Testis (tissue), 5 donors: ENCODE data around the gene ING3. TPM values are rescaled to one million over a fixed set of nuclear protein-coding genes. Genes with fewer than 3 reads are reported as not detected.

Source experiments
- DNase-seq: peaks from one replicate; pipeline ENCODE4 v3.0.0-alpha.2; 2019
- H3K27ac ChIP-seq, 2 donors: fragments of 200-600 bp; sonication (generic); one replicate each; pipeline ENCODE4 v1.5.1; 2019
- H3K27me3 ChIP-seq: fragments of 200-600 bp; sonication (generic); one replicate; pipeline ENCODE4 v1.5.1; 2019
- H3K36me3 ChIP-seq: fragments of 200-600 bp; sonication (generic); one replicate; pipeline ENCODE4 v1.5.1; 2017; ENCODE audit warnings: low read depth; ENCODE audit errors: missing control alignments
- H3K4me1 ChIP-seq: fragments of 200-600 bp; sonication (generic); one replicate; pipeline ENCODE4 v1.5.1; 2019
- H3K4me3 ChIP-seq, 2 donors: fragments of 200-600 bp; sonication (generic); one replicate each; pipeline ENCODE4 v1.5.1; 2017 to 2019
- H3K9me3 ChIP-seq: fragments of 200-600 bp; sonication (generic); one replicate; pipeline ENCODE4 v1.5.1; 2017
- CTCF ChIP-seq, 3 experiments: fragments of 450-650 bp in 2 of 3; fragments of 200-600 bp in 1 of 3; sonication (generic) in 1 of 3; IDR thresholded peaks; one replicate each; pipeline ENCODE4 v1.5.1; 2016 to 2019; ENCODE audit warnings: antibody characterized with exemption in 3 of 3, mild to moderate bottlenecking in 2 of 3, moderate library complexity in 1 of 3
- POLR2A ChIP-seq: fragments of 450-650 bp; IDR thresholded peaks from one replicate; pipeline ENCODE4 v1.6.1; 2017; ENCODE audit warnings: antibody characterized with exemption, mild to moderate bottlenecking, moderate library complexity
- WGBS, 2 donors: methylation state at CpG; one replicate each; pipeline ENCODE4 v1.1.5; 2018; 5-methylcytosine and 5-hydroxymethylcytosine counted together
- intact Hi-C: fragments of 100-400 bp; cut with DNase I; formaldehyde crosslinking; loops from one replicate; pipeline ENCODE4 v1.15.1; 2023; ENCODE audit warnings: low total_unique reads
- long read RNA-seq, 2 donors: transcript quantifications; one replicate each; lab custom pipeline, GENCODE V29; 2026
- polyA plus RNA-seq: library from polyadenylated mRNA; stranded (reverse); fragments of 350-450 nt; fragmentation: Illumina TruSeq; extraction: RNeasy Lipid Tissue Mini Kit (QIAGEN cat#74804); gene quantifications from one replicate; pipeline ENCODE4 v1.2.3, GENCODE V29; 2014; ENCODE audit warnings: low read depth, low replicate concordance; ENCODE audit not compliant: insufficient read depth
- total RNA-seq, 2 donors: library from RNA; depleted of rRNA; stranded (reverse); fragments of >200 nt; gene quantifications; one replicate each; pipeline ENCODE4 v1.2.3, GENCODE V29; 2016

The ING3 gene
- total RNA-seq: 10 to 100 TPM; 15.9 to 22.7 TPM
- 14.7 TPM for polyA plus RNA-seq
- long read RNA-seq, donor 1, transcript ING3-202 (5 exons, 1,222 nt): major isoform, 15 of 39 reads
- long read RNA-seq, donor 1, transcript ING3-201 (12 exons, 3,777 nt): minor isoform, 8 of 39 reads
- long read RNA-seq, donor 1, partial matches to known transcripts: 9 of 39 reads
- long read RNA-seq, donor 1, other reads (novel, unspliced or antisense): 5 of 39 reads
- long read RNA-seq, donor 2, transcript ING3-201 (12 exons, 3,777 nt): minor isoform, 5 of 26 reads
- long read RNA-seq, donor 2, transcript ING3-202 (5 exons, 1,222 nt): major isoform, 17 of 26 reads
- long read RNA-seq, donor 2, partial matches to known transcripts: 0 of 26 reads
- long read RNA-seq, donor 2, other reads (novel, unspliced or antisense): 0 of 26 reads

GRCh38 chr7:120950539-120951308 lies at the start of gene ING3:
Gene ING3, plus strand, starts transcription at chr7:120950777. Its CDS starts 120 bp downstream, at chr7:120950897.
- peak; percentile 98 for DNase-seq
- TF ChIP-seq CTCF (IDR thresholded peaks at IDR 0.05) (no peak), POLR2A (no peak)
- Histone ChIP-seq H3K4me1 (no peaks in the 10 kb centered on the region), H3K36me3 (no peaks in the 10 kb centered on the region), H3K27ac (peak within 1 kb of the TSS; percentile 99), H3K4me3 (peak within 1 kb of the TSS; percentile 73 to 86), H3K9me3 (no peaks in the 10 kb centered on the region), H3K27me3 (no peaks in the 10 kb centered on the region)
- intact Hi-C loops: no loop called here
- 0% methylated on average over 34 to 52 of the region's 71 CpGs for WGBS, 2 donors

GRCh38 chr7:120915314-120916105 lies 35.1 kb upstream of the ING3 start:
- no peak overlapping the region for H3K4me3 ChIP-seq
- H3K9me3 ChIP-seq: no peaks in the 10 kb centered on the region
- TF ChIP-seq POLR2A (no peak), CTCF (IDR thresholded peaks at IDR 0.05) (no peak)
- no peaks in the 10 kb centered on the region for H3K36me3 ChIP-seq
- H3K27me3 ChIP-seq: no peaks in the 10 kb centered on the region
- WGBS, 2 donors: 86 to 87% methylated on average over 2 of the region's 2 CpGs
- no peak overlapping the region for H3K27ac ChIP-seq
- intact Hi-C loops: no loop called here
- no peak for DNase-seq
- no peaks in the 10 kb centered on the region for H3K4me1 ChIP-seq

- H3K36me3 ChIP-seq: no peaks in the 10 kb centered on the region
- 43 to 45% methylated on average over 3 of the region's 3 CpGs for WGBS, 2 donors
- intact Hi-C loops: no loop called here
- TF ChIP-seq CTCF (IDR thresholded peaks at IDR 0.05): no peak
- H3K27me3 ChIP-seq: no peaks in the 10 kb centered on the region
- no peaks in the 10 kb centered on the region for H3K4me1 ChIP-seq
- no peak overlapping the region for H3K27ac ChIP-seq
- H3K4me3 ChIP-seq: no peak overlapping the region
- no peaks in the 10 kb centered on the region for H3K9me3 ChIP-seq
- DNase-seq: no peak
Measured at GRCh38 chr7:120916121-120916520, 34.5 kb upstream of the ING3 start.

- Histone ChIP-seq H3K4me1 (no peaks in the 10 kb centered on the region), H3K36me3 (no peaks in the 10 kb centered on the region), H3K9me3 (no peaks in the 10 kb centered on the region), H3K4me3 (no peak overlapping the region), H3K27ac (no peak overlapping the region), H3K27me3 (no peaks in the 10 kb centered on the region)
- no peak for TF ChIP-seq CTCF (IDR thresholded peaks at IDR 0.05)
- intact Hi-C loops: no loop called here
- 91 to 97% methylated on average over 1 of the region's 1 CpG for WGBS, 2 donors
- DNase-seq: no peak
Measured at GRCh38 chr7:120916538-120916937, 34.0 kb upstream of the ING3 start.
